Endothelial cell of umbilical vein (primary cell): ENCODE results near the gene SYNPO2.

Experiments used
- CTCF ChIP-seq, 2 donors: IDR thresholded peaks; 1 replicate in 1 of 2; 2 replicates in 1 of 2; pipeline ENCODE4 v1.5.1; 2011; ENCODE audit warnings: low read length in 2 of 2, mild to moderate bottlenecking in 2 of 2, moderate library complexity in 2 of 2, control low read depth in 1 of 2, inconsistent platforms in 1 of 2, low read depth in 1 of 2; ENCODE audit not compliant: insufficient read depth in 1 of 2; ENCODE audit errors: extremely low read depth in 1 of 2
- MAX ChIP-seq: IDR thresholded peaks from 2 replicates; pipeline ENCODE4 v1.6.1; 2011; ENCODE audit not compliant: insufficient read depth, insufficient read length

DNA sequence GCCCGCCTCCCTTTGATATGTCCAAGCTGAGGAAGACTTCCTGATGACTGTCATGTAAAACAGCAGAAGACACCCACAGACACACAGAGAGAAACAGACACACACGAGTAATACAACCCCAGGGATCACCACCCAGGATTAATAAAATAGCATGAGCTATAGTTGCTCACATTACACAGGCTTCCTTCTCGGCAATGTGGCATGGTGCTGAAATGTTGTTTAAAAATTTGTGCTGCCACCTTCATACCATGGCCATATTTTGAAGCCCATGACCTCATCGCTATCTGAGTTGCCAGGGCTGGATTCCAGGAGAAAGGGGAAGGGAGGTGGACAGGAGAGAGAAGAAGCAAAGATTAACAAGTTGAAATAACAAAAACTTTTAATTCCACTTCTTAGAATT is 111.7 kb downstream of the SYNPO2 start:
- TF ChIP-seq CTCF (IDR thresholded peaks at IDR 0.05; ENCODE audit: extremely low read depth in 1 of 2, insufficient read depth in 1 of 2, low read depth in 1 of 2, low read length in 2 of 2) (no peak), MAX (no peak)
